GM06990 (cell line): ENCODE results near the gene SKI.
A peak's percentile ranks its signal among the peaks of the same experiment; 100 is the strongest.

Source experiments
- DNase-seq: peaks from one replicate; pipeline ENCODE4 v3.0.0-alpha.2; 2011; ENCODE audit not compliant: insufficient read length; ENCODE audit errors: extremely low read depth
- H3K27me3 ChIP-seq: replicated peaks from 2 replicates; pipeline ENCODE4 v1.6.0; 2011; ENCODE audit warnings: low read length; ENCODE audit not compliant: control insufficient read depth, insufficient read depth
- H3K36me3 ChIP-seq: 2 replicates; pipeline ENCODE4 v1.5.1; 2011; ENCODE audit warnings: low read length; ENCODE audit not compliant: control insufficient read depth, insufficient read depth
- H3K4me3 ChIP-seq: replicated peaks from 2 replicates; pipeline ENCODE4 v1.5.1; 2011; ENCODE audit warnings: low read depth, mild to moderate bottlenecking, control low read depth, low read length
- TF ChIP-seq, protein P1 (sequence below): IDR thresholded peaks from 2 replicates; pipeline ENCODE4 v1.5.1; 2011; ENCODE audit warnings: low read length, control low read depth, mild to moderate bottlenecking, inconsistent platforms; ENCODE audit not compliant: insufficient read depth, poor library complexity, severe bottlenecking

Gene SKI

GRCh38 chr1:2232255-2232915 is 4.3 kb downstream of the SKI start:
- TF ChIP-seq, protein P1, sequence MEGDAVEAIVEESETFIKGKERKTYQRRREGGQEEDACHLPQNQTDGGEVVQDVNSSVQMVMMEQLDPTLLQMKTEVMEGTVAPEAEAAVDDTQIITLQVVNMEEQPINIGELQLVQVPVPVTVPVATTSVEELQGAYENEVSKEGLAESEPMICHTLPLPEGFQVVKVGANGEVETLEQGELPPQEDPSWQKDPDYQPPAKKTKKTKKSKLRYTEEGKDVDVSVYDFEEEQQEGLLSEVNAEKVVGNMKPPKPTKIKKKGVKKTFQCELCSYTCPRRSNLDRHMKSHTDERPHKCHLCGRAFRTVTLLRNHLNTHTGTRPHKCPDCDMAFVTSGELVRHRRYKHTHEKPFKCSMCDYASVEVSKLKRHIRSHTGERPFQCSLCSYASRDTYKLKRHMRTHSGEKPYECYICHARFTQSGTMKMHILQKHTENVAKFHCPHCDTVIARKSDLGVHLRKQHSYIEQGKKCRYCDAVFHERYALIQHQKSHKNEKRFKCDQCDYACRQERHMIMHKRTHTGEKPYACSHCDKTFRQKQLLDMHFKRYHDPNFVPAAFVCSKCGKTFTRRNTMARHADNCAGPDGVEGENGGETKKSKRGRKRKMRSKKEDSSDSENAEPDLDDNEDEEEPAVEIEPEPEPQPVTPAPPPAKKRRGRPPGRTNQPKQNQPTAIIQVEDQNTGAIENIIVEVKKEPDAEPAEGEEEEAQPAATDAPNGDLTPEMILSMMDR = no peak
- Histone ChIP-seq H3K36me3 (no peaks in the 10 kb centered on the region), H3K27me3 (no peaks in the 10 kb centered on the region), H3K4me3 (no peak overlapping the region)
- no peak for DNase-seq

DNA sequence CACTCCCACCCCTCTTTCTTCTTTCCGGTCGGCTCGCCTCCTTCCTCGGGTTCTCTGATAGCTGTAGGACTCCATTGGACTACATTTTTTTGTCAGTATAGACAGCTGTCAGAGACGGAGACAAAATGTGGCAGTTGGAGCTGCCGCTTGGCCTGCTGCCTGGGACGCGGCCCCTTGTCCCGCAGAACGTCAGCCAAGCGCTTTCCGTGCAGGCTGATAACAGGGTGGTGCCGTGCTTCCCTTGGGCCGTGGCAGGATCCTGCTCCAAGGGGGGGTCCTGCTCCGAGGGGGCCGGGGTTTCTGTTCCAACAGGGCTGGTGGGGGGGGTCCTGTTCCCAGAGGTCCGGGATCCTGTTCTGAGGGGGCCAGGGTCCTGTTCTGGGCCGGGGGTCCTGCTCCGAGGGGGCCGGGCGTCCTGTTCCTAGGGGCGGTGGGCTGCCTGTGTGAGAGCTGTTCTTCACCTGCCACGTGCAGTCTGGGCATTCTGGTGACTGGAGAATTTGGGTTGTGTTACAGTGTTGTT is 4.9 kb downstream of the SKI start:
- no peak for DNase-seq
- TF ChIP-seq, protein P1 = no peak
- H3K36me3 ChIP-seq = no peaks in the 10 kb centered on the region
- H3K4me3 ChIP-seq = no peak overlapping the region
- no peaks in the 10 kb centered on the region for H3K27me3 ChIP-seq

- TF ChIP-seq, protein P1 = no peak
- H3K36me3 ChIP-seq = no peaks in the 10 kb centered on the region
- H3K4me3 ChIP-seq = no peak overlapping the region
- H3K27me3 ChIP-seq = no peaks in the 10 kb centered on the region
- DNase-seq = no peak
These were observed 5.3 kb downstream of the SKI start for GRCh38 chr1:2233468-2233867.

DNA sequence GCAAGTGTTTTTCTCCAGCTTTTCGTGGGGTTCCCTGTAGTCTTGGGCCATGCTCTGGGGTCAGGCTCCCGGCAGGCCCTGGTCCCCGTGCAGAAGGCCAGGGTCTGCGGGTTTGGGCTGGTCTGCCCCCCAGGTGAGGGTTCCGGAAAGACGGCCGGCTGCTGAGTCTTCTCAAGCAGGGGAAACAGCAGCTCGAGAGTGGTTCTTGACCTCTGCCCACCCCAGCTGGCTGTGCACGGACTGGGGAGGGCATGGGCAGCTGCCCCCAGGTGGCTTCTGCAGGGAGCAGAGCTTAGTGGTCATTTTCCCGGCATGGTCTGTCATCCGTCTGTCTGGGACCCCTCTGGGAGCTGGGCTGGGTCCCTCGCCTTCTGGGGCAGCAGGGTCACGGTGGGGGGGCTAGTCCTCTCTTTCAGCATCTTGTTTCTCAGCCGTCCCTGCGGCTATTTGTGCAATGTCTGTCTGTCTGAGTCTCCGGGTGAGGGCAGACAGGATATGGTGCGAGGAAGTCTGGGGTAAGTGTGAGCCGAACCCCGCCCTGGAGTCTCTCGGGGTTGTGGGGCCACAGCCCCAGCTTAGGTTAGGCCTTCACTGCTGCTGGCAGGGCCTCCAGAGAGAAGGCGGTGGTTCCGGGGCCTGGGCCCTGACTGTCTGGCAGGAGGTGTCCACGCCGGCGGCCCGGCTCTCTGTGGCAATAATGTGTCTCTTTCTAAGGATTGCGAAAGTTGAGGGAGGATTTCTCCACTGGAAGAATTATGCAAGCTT is 6.1 kb downstream of the SKI start:
- no peaks in the 10 kb centered on the region for H3K27me3 ChIP-seq
- TF ChIP-seq, protein P1 = peak; percentile 5
- DNase-seq = no peak
- no peaks in the 10 kb centered on the region; the same call in 1 of the 2 replicates for H3K36me3 ChIP-seq
- peak overlapping the region; percentile 43 for H3K4me3 ChIP-seq

- Histone ChIP-seq H3K36me3 (no peaks in the 10 kb centered on the region; the same call in 1 of the 2 replicates), H3K27me3 (no peaks in the 10 kb centered on the region), H3K4me3 (no peak overlapping the region)
- DNase-seq = no peak
- TF ChIP-seq, protein P1 = no peak
These were observed 6.6 kb downstream of the SKI start for GRCh38 chr1:2234762-2235113.
